CD4-positive, alpha-beta T cell treated with Interleukin-12 subunit alpha and Interleukin-12 subunit beta, for 1 hour (primary cell): Measurements from ENCODE around the gene TRIM69.

Source experiments
- DNase-seq: peaks from one replicate; pipeline ENCODE4 v3.0.0-alpha.2; 2020

The TRIM69 gene

GRCh38 chr15:44811337-44811736 is 75.0 kb downstream of the TRIM69 start:
- no peak for DNase-seq

GRCh38 chr15:44812029-44812517 is 75.7 kb downstream of the TRIM69 start:
- no peak for DNase-seq

- no peak for DNase-seq
Observed at GRCh38 chr15:44813231-44813630, 76.9 kb downstream of the TRIM69 start.
